ENCODE data around the gene TAGLN3.

The TAGLN3 gene

DNA sequence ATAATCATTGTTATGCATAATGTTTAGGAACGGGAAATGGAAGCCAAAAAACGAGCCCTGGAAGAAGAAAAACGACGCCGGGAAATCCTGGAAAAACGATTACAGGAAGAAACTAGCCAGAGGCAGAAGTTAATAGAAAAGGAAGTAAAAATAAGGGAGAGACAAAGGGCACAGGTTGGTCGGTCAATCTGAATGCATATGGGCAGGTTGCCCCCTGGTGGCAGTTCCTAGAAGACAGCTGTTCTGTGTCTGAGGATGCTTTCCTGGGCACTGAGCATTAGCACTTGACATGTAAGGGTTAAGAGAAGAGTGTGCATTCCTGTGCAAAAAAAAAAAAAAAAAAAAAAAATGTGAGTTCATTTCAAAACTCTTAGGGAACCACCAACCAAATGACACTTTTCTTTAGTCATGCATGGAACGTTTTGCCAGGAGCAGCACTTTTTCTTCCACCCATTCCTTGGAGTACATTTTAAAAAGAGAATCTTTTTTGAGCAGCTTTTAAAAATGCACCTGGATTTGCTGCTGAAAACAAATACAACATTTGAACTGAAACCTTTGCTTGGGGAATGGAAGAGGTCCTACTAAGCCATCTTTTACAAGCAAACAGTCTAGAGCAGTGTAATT lies 31.0 kb upstream of the TAGLN3 start:
- Mint-ChIP-seq H3K4me3 (no peak overlapping the region), H3K27me3 (no peaks in the 10 kb centered on the region)

DNA sequence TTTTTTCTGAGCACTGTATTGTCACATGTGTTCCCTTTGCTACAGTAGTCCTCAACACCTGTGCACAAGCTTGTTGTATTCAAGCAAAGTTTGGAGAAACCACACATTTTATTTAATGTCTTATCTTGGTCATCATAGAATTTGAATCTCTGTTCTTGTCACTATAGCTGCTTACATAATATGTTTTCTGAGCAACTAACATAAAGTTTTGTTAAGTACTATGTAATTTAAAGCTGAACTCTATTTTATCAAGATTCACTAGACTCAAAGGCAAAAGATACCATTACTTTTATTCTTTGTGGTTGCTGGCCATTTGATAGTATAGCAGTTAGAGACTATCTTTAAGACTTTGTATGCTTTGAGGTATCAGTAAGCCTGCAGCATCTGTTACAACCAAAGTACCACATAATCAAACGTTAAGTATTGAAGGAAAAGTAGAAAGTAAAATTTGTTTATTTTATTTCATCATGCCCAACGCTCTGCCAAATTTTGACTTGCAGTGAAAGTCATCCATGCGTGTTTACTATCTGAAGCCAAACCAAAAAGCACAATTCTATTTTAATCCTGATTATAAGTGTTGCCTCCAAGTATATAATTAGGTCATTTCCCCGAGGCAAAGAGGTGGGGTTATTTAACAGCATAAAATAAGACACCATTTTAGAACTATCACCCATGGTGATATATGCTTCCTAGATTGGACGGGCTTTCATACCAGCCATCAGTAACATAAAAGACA lies 30.2 kb upstream of the TAGLN3 start:
- Mint-ChIP-seq H3K4me1 (ENCODE audit: low read depth) (peaks cover 11% of the 10 kb centered on the region), H3K27me3 (no peaks in the 10 kb centered on the region), H3K4me3 (no peak overlapping the region), H3K36me3 (ENCODE audit: low read depth) (no peaks in the 10 kb centered on the region), H3K9me3 (no peaks in the 10 kb centered on the region), H3K27ac (no peak overlapping the region)
- intact Hi-C loops (cut with micrococcal nuclease) = loop anchor here (5.0 kb wide), 2 partner anchors 106 to 391 kb away; no protein-coding TSS in a partner anchor

More for the DNA sequence above, 31.0 kb upstream of the TAGLN3 start:
- intact Hi-C loops (cut with micrococcal nuclease) = loop anchor here (1.0 to 5.0 kb wide), 4 partner anchors 105 to 390 kb away; no protein-coding TSS in a partner anchor
- Mint-ChIP-seq H3K27ac (peak overlapping the region; percentile 47), H3K9me3 (no peaks in the 10 kb centered on the region), H3K4me1 (ENCODE audit: low read depth) (peaks cover 11% of the 10 kb centered on the region), H3K36me3 (ENCODE audit: low read depth) (no peaks in the 10 kb centered on the region)

GRCh38 chr3:111970376-111970775 lies 28.3 kb upstream of the TAGLN3 start:
- no peak overlapping the region for H3K4me3 Mint-ChIP-seq
- H3K27ac Mint-ChIP-seq = no peak overlapping the region
- intact Hi-C loops (cut with micrococcal nuclease) = no loop called here
- no peaks in the 10 kb centered on the region for H3K36me3 Mint-ChIP-seq (ENCODE audit: low read depth)
- no peaks in the 10 kb centered on the region for H3K9me3 Mint-ChIP-seq
- H3K4me1 Mint-ChIP-seq (ENCODE audit: low read depth) = peaks cover 11% of the 10 kb centered on the region
- no peaks in the 10 kb centered on the region for H3K27me3 Mint-ChIP-seq

GRCh38 chr3:111971533-111972130 lies 27.1 kb upstream of the TAGLN3 start:
- no peak overlapping the region for H3K4me3 Mint-ChIP-seq
- no peaks in the 10 kb centered on the region for H3K27me3 Mint-ChIP-seq
- peaks cover 11% of the 10 kb centered on the region for H3K4me1 Mint-ChIP-seq (ENCODE audit: low read depth)
- intact Hi-C loops (cut with micrococcal nuclease) = no loop called here
- H3K9me3 Mint-ChIP-seq = no peaks in the 10 kb centered on the region
- H3K27ac Mint-ChIP-seq = no peak overlapping the region
- no peaks in the 10 kb centered on the region for H3K36me3 Mint-ChIP-seq (ENCODE audit: low read depth)

GRCh38 chr3:111972891-111973290 lies 25.8 kb upstream of the TAGLN3 start:
- H3K4me3 Mint-ChIP-seq = no peak overlapping the region
- no peaks in the 10 kb centered on the region for H3K4me1 Mint-ChIP-seq (ENCODE audit: low read depth)
- H3K27me3 Mint-ChIP-seq = no peaks in the 10 kb centered on the region
- H3K9me3 Mint-ChIP-seq = no peaks in the 10 kb centered on the region
- no peaks in the 10 kb centered on the region for H3K36me3 Mint-ChIP-seq (ENCODE audit: low read depth)
- H3K27ac Mint-ChIP-seq = no peak overlapping the region
- intact Hi-C loops (cut with micrococcal nuclease) = no loop called here

GRCh38 chr3:111975131-111975530 lies 23.6 kb upstream of the TAGLN3 start:
- H3K4me1 Mint-ChIP-seq (ENCODE audit: low read depth) = no peaks in the 10 kb centered on the region
- H3K4me3 Mint-ChIP-seq = no peak overlapping the region
- no peaks in the 10 kb centered on the region for H3K27me3 Mint-ChIP-seq
- intact Hi-C loops (cut with micrococcal nuclease) = no loop called here
- no peak overlapping the region for H3K27ac Mint-ChIP-seq
- H3K9me3 Mint-ChIP-seq = no peaks in the 10 kb centered on the region
- no peaks in the 10 kb centered on the region for H3K36me3 Mint-ChIP-seq (ENCODE audit: low read depth)

GRCh38 chr3:111976254-111976653 lies 22.5 kb upstream of the TAGLN3 start:
- intact Hi-C loops (cut with micrococcal nuclease) = no loop called here

GRCh38 chr3:111978583-111979433 lies 19.9 kb upstream of the TAGLN3 start, which contains the start of gene ABHD10:
TSS of gene ABHD10 (plus strand) at chr3:111979026. CDS start at chr3:111979062, 36 bp downstream.
- Mint-ChIP-seq H3K27ac (peak within 1 kb of the TSS; percentile 95), H3K4me1 (ENCODE audit: low read depth) (peaks cover 17% of the 10 kb centered on the region), H3K9me3 (no peaks in the 10 kb centered on the region), H3K27me3 (no peaks in the 10 kb centered on the region), H3K36me3 (ENCODE audit: low read depth) (peaks cover 8% of the 10 kb centered on the region), H3K4me3 (peak within 1 kb of the TSS; percentile 85)
- intact Hi-C loops (cut with micrococcal nuclease) = no loop called here

More at GRCh38 chr3:111976254-111976653, 22.5 kb upstream of the TAGLN3 start:
- no peaks in the 10 kb centered on the region for H3K9me3 Mint-ChIP-seq
- peaks cover 8% of the 10 kb centered on the region for H3K4me1 Mint-ChIP-seq (ENCODE audit: low read depth)
- H3K27ac Mint-ChIP-seq = no peak overlapping the region
- no peak overlapping the region for H3K4me3 Mint-ChIP-seq
- H3K27me3 Mint-ChIP-seq = no peaks in the 10 kb centered on the region
- H3K36me3 Mint-ChIP-seq (ENCODE audit: low read depth) = no peaks in the 10 kb centered on the region

DNA sequence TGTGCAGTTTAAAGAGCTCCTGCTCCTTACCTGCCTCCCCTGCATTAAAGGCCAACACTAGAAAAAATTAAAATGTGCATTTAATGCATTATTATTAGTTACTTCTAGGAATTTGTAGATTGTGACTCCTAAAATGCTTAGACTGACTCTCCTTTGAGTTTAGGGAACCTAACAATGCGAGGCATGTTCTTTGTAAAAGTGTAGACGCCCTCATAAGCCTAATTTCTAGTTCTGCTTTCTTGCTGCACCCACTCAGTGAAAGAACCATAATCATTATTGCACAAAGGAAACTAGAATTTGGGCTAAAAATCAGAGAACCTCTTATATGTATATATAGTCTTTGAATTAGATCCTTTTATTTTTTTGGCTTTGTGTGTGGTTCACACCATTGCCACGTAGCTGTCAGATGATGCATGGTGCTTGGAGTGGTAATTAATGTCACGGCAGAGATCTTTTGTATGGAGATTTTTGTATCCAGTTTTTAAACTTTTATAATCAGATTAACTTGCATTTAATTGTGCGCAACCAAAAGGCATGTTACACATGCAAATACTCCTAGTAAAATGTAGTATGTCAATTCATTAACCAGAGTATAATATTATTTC lies 19.2 kb upstream of the TAGLN3 start:
- H3K9me3 Mint-ChIP-seq = no peaks in the 10 kb centered on the region
- peak overlapping the region; percentile 85 for H3K4me3 Mint-ChIP-seq
- peak overlapping the region; percentile 95 for H3K27ac Mint-ChIP-seq
- intact Hi-C loops (cut with micrococcal nuclease) = no loop called here
- peaks cover 16% of the 10 kb centered on the region for H3K36me3 Mint-ChIP-seq (ENCODE audit: low read depth)
- peaks cover 24% of the 10 kb centered on the region for H3K4me1 Mint-ChIP-seq (ENCODE audit: low read depth)
- no peaks in the 10 kb centered on the region for H3K27me3 Mint-ChIP-seq

DNA sequence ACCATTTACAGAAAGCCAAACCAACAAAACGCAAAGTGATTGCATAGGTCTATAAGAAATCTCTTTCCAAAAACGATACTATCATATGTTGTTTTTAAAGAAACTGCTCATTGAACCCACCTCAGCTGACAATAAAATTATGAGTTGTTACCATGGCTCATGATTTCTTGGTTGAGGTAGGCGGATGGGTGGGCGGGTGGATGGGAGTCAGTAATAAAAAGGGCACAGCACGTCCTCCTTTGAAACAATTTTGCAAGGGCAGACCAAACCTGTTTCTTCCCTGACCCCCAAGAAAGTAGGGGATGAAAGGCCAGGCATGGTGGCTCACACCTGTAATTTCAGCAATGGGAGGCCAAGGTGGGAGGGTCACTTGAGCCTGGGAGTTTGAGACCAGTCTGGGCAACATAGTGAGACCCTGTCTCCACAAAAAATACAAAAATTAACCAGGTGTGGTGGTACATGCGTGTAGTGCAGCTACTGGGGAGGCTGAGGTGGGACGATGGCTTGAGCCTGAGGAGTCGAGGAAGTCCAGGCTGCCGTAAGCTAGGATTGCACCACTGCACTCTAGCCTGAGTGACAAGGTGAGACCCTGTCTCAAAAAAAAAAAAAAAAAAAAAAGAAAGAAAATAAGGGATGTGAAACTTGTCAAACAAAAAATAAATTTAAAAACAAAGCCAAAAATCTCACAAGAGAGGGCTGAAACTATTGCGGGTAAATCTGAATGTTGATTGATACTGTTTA lies 17.8 kb upstream of the TAGLN3 start:
- no peaks in the 10 kb centered on the region for H3K9me3 Mint-ChIP-seq
- peaks cover 29% of the 10 kb centered on the region for H3K36me3 Mint-ChIP-seq (ENCODE audit: low read depth)
- peak overlapping the region; percentile 85 for H3K4me3 Mint-ChIP-seq
- peak overlapping the region; percentile 33 for H3K27ac Mint-ChIP-seq
- no peaks in the 10 kb centered on the region for H3K27me3 Mint-ChIP-seq
- intact Hi-C loops (cut with micrococcal nuclease) = no loop called here
- H3K4me1 Mint-ChIP-seq (ENCODE audit: low read depth) = peaks cover 38% of the 10 kb centered on the region

DNA sequence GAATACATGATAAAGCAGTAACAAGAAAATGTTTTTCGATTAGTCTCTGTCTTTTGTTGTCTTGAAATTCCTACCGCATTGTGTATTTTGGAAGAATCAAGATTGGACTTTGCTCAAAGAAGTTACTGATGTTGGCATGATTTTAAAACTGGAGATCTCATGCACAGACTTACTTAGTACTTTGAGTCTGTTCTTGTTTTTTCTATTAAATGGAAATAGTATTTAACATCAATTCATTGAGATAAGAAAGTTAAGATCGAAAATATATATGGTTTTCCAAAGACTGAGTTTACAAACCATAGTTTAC lies 17.3 kb upstream of the TAGLN3 start:
- H3K27me3 Mint-ChIP-seq = no peaks in the 10 kb centered on the region
- H3K9me3 Mint-ChIP-seq = no peaks in the 10 kb centered on the region
- H3K4me1 Mint-ChIP-seq (ENCODE audit: low read depth) = peaks cover 40% of the 10 kb centered on the region
- H3K4me3 Mint-ChIP-seq = no peak overlapping the region
- H3K36me3 Mint-ChIP-seq (ENCODE audit: low read depth) = peaks cover 34% of the 10 kb centered on the region
- H3K27ac Mint-ChIP-seq = peak overlapping the region; percentile 33
- intact Hi-C loops (cut with micrococcal nuclease) = no loop called here

DNA sequence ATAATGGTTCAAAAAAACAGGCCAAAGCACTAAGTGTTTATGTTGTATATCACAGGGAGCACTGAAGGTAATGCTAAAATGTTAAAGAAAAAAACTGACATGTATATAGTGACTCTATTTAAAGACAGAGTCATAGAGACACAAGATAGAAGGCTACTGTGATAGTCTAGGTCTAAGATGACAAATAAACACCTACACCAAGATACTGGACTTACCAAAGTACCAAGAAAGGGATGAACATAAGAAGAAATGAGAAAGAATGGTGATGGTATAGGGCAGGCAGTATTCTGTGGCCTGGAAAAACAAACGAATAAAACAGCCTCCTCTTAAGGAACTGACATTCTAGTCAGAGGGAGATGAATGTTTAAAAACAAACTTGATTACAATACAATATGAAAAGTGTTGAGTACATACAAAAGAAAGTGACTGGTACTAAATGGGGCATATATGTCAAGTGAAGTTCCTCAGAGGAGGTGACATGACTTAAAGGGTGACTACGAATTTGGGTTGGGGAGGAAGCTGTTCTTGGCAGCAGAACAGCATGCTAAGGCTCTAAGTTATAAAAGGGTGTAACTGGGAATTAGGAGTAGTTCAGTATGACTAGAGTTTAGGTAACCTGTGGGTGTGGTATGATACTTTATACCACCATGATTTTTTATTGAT lies 14.0 kb upstream of the TAGLN3 start:
- intact Hi-C loops (cut with micrococcal nuclease) = no loop called here
- H3K4me1 Mint-ChIP-seq (ENCODE audit: low read depth) = peaks cover 40% of the 10 kb centered on the region

More for the DNA sequence above, 14.0 kb upstream of the TAGLN3 start:
- H3K36me3 Mint-ChIP-seq (ENCODE audit: low read depth) = peaks cover 63% of the 10 kb centered on the region
- H3K9me3 Mint-ChIP-seq = no peaks in the 10 kb centered on the region
- no peak overlapping the region for H3K27ac Mint-ChIP-seq
- no peak overlapping the region for H3K4me3 Mint-ChIP-seq
- no peaks in the 10 kb centered on the region for H3K27me3 Mint-ChIP-seq

Measured in dendritic cell treated with granulocyte-macrophage colony-stimulating factor and Interleukin-4, amounts not matched to agents 40 ng/mL and 50 ng/mL, for 4 days (primary cell).